GM23338 (cell line): ENCODE data around the gene PUM2. TPM values are rescaled to one million over a fixed set of nuclear protein-coding genes. Genes with fewer than 3 reads are reported as not detected.

ENCODE experiments used
- ATAC-seq: fragments of 200-7000 bp; cut with Tn5 transposase; 3 replicates; pipeline ENCODE4 v1.9.1; 2020
- DNase-seq: peaks from one replicate; pipeline ENCODE4 v3.0.0-alpha.2; 2015; ENCODE audit warnings: low spot score
- H2AFZ ChIP-seq: fragments of 200-600 bp; sonication (generic); 2 replicates; pipeline ENCODE4 v1.8.0; 2016; ENCODE audit warnings: antibody characterized with exemption, mild to moderate bottlenecking, moderate library complexity
- H3F3A ChIP-seq: fragments of 200-600 bp; sonication (generic); replicated peaks from 2 replicates; pipeline ENCODE4 v1.8.0; 2017; ENCODE audit warnings: antibody characterized with exemption, mixed run types, low read depth
- H3K27ac ChIP-seq: fragments of 200-600 bp; sonication (generic); 2 replicates; pipeline ENCODE4 v1.6.1; 2016; ENCODE audit warnings: low read depth
- H3K27me3 ChIP-seq: fragments of 200-600 bp; sonication (generic); 2 replicates; pipeline ENCODE4 v1.8.0; 2016; ENCODE audit warnings: mild to moderate bottlenecking, mixed run types, moderate library complexity; ENCODE audit not compliant: insufficient read depth
- H3K36me3 ChIP-seq: fragments of 200-600 bp; sonication (generic); 2 replicates; pipeline ENCODE4 v1.8.0; 2016; ENCODE audit warnings: mild to moderate bottlenecking; ENCODE audit not compliant: insufficient read depth
- H3K4me1 ChIP-seq: fragments of 200-600 bp; sonication (generic); 2 replicates; pipeline ENCODE4 v1.8.0; 2016; ENCODE audit warnings: mild to moderate bottlenecking, moderate library complexity; ENCODE audit not compliant: insufficient read depth
- H3K4me2 ChIP-seq: fragments of 200-600 bp; sonication (generic); 2 replicates; pipeline ENCODE4 v1.7.1; 2017; ENCODE audit warnings: mixed run types
- H3K4me3 ChIP-seq: fragments of 200-600 bp; sonication (generic); 2 replicates; pipeline ENCODE4 v1.6.1; 2016; ENCODE audit warnings: mixed run types
- H3K79me2 ChIP-seq: fragments of 200-600 bp; sonication (generic); replicated peaks from 2 replicates; pipeline ENCODE4 v1.8.0; 2017; ENCODE audit warnings: mild to moderate bottlenecking; ENCODE audit not compliant: insufficient read depth
- H3K9me2 ChIP-seq: fragments of 200-600 bp; sonication (generic); 2 replicates; pipeline ENCODE4 v1.8.0; 2017; ENCODE audit not compliant: insufficient read depth
- H4K20me1 ChIP-seq: fragments of 200-600 bp; sonication (generic); replicated peaks from 2 replicates; pipeline ENCODE4 v1.8.0; 2017; ENCODE audit warnings: mild to moderate bottlenecking; ENCODE audit not compliant: insufficient read depth
- H3K27ac Mint-ChIP-seq: 2 replicates; pipeline ENCODE4 v1.8.0; 2020; ENCODE audit warnings: inconsistent platforms, mild to moderate bottlenecking, moderate library complexity, mixed read lengths
- H3K27me3 Mint-ChIP-seq: 3 replicates; pipeline ENCODE4 v1.8.0; 2022; ENCODE audit warnings: low read depth, mild to moderate bottlenecking, moderate library complexity, mixed read lengths, inconsistent platforms; ENCODE audit not compliant: insufficient read depth, poor library complexity
- H3K36me3 Mint-ChIP-seq: 3 replicates; pipeline ENCODE4 v1.8.0; 2021; ENCODE audit warnings: low read depth, mild to moderate bottlenecking, inconsistent platforms, moderate library complexity, mixed read lengths
- H3K4me1 Mint-ChIP-seq: 3 replicates; pipeline ENCODE4 v1.8.0; 2020; ENCODE audit warnings: mild to moderate bottlenecking, inconsistent platforms, mixed read lengths
- H3K4me3 Mint-ChIP-seq: 3 replicates; pipeline ENCODE4 v1.8.0; 2021; ENCODE audit warnings: moderate library complexity, mild to moderate bottlenecking, inconsistent platforms, mixed read lengths
- H3K9me3 Mint-ChIP-seq: 3 replicates; pipeline ENCODE4 v1.8.0; 2020; ENCODE audit warnings: moderate library complexity, mild to moderate bottlenecking, inconsistent platforms, mixed read lengths
- EZH2 ChIP-seq: fragments of 200-600 bp; sonication (generic); IDR thresholded peaks from one replicate; pipeline ENCODE4 v1.8.0; 2017; ENCODE audit warnings: antibody characterized with exemption, mild to moderate bottlenecking, low read depth; ENCODE audit not compliant: unreplicated experiment
- STAT1 ChIP-seq: IDR thresholded peaks from one replicate; pipeline ENCODE4 v1.6.1; 2016; ENCODE audit warnings: antibody characterized with exemption; ENCODE audit not compliant: unreplicated experiment
- ZNF114 ChIP-seq: fragments of 250-450 bp; sonication (Bioruptor Pico); IDR thresholded peaks from 2 replicates; pipeline ENCODE4 v1.5.0; 2020; ENCODE audit warnings: mild to moderate bottlenecking, moderate library complexity
- polyA plus RNA-seq: library from polyadenylated mRNA; unstranded; fragments of >200 nt; fragmentation: Nextera tagmentation; extraction: Ambion mirVana; gene quantifications from 2 replicates; pipeline ENCODE4 v1.2.1, GENCODE V29; 2016
- total RNA-seq: library from RNA; depleted of rRNA; stranded (reverse); fragments of >200 nt; shearing (Covaris generic); gene quantifications from 2 replicates; pipeline ENCODE4 v1.2.3, GENCODE V29; 2014
- TF ChIP-seq, protein P1 (sequence below): IDR thresholded peaks from one replicate; pipeline ENCODE4 v1.6.1; 2018; ENCODE audit warnings: antibody characterized with exemption; ENCODE audit not compliant: unreplicated experiment
- TF ChIP-seq, protein P2 (sequence below): IDR thresholded peaks from 2 replicates; pipeline ENCODE4 v1.6.1; 2016; ENCODE audit warnings: antibody characterized with exemption
- TF ChIP-seq, protein P3 (sequence below), 2 experiments: fragments of 200-600 bp in 1 of 2; sonication (generic) in 1 of 2; conservative IDR thresholded peaks; 2 replicates each; pipeline versions ENCODE4 v1.5.1 to v1.6.1; 2016 to 2017; ENCODE audit warnings: antibody characterized with exemption in 2 of 2, low read depth in 2 of 2, mild to moderate bottlenecking in 2 of 2, moderate library complexity in 1 of 2

The PUM2 gene
- total and polyA plus RNA-seq, 2 experiments from 2014 or later, result 29.9 to 94.1 TPM

DNA sequence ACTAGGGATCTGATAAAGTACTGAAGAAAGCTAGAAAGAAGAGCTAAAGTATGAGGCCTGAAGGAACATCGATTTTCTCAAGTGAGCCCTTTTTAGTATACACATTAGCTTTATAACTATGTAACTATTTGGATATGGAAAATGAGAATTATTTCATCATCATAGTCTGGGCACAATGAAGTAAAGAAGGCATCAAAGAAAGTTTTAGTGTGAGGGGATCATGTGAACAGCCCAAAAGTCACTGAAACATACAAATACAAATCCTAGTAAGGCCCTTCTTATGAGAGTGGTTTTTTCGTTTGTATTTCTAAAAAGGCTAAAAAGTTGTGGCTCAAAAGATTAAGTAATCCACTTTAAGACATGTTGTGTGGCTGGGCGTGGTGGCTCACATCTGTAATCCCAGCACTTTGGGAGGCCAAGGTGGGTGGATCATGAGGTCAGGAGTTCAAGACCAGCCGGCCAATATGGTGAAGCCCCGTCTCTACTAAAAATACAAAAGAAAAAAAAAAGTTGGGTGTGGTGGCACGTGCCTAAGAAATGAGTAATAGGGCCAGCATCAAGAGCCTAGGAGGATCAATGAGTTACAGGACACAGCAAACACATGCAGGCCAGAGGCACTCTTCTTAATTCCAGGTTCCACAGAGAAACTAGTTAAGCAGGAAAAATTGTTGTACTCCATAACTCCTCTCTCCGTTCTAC is 61.9 kb downstream of the PUM2 start:
- Histone ChIP-seq H3K4me3 (no peak overlapping the region), H3K4me2 (no peak overlapping the region), H2AFZ (no peak overlapping the region), H3K9me2 (no peaks in the 10 kb centered on the region), H4K20me1 (0 out of 2 replicates have a peak, but pooled peaks cover 8% of the 10 kb centered on the region), H3K27ac (no peak overlapping the region), H3F3A (peaks cover 6% of the 10 kb centered on the region; the same call in 1 of the 2 replicates), H3K4me1 (no peaks in the 10 kb centered on the region), H3K79me2 (peaks cover 28% of the 10 kb centered on the region), H3K27me3 (no peaks in the 10 kb centered on the region), H3K36me3 (peaks cover 23% of the 10 kb centered on the region; the same call in 1 of the 2 replicates)
- H3K9me3 Mint-ChIP-seq, result no peaks in the 10 kb centered on the region
- H3K4me3 Mint-ChIP-seq, result no peak overlapping the region
- TF ChIP-seq, protein P1, sequence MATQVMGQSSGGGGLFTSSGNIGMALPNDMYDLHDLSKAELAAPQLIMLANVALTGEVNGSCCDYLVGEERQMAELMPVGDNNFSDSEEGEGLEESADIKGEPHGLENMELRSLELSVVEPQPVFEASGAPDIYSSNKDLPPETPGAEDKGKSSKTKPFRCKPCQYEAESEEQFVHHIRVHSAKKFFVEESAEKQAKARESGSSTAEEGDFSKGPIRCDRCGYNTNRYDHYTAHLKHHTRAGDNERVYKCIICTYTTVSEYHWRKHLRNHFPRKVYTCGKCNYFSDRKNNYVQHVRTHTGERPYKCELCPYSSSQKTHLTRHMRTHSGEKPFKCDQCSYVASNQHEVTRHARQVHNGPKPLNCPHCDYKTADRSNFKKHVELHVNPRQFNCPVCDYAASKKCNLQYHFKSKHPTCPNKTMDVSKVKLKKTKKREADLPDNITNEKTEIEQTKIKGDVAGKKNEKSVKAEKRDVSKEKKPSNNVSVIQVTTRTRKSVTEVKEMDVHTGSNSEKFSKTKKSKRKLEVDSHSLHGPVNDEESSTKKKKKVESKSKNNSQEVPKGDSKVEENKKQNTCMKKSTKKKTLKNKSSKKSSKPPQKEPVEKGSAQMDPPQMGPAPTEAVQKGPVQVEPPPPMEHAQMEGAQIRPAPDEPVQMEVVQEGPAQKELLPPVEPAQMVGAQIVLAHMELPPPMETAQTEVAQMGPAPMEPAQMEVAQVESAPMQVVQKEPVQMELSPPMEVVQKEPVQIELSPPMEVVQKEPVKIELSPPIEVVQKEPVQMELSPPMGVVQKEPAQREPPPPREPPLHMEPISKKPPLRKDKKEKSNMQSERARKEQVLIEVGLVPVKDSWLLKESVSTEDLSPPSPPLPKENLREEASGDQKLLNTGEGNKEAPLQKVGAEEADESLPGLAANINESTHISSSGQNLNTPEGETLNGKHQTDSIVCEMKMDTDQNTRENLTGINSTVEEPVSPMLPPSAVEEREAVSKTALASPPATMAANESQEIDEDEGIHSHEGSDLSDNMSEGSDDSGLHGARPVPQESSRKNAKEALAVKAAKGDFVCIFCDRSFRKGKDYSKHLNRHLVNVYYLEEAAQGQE, result no peak
- TF ChIP-seq STAT1, result no peak
- no peak for TF ChIP-seq ZNF114 (CRISPR knock-in tag)
- TF ChIP-seq, protein P2, sequence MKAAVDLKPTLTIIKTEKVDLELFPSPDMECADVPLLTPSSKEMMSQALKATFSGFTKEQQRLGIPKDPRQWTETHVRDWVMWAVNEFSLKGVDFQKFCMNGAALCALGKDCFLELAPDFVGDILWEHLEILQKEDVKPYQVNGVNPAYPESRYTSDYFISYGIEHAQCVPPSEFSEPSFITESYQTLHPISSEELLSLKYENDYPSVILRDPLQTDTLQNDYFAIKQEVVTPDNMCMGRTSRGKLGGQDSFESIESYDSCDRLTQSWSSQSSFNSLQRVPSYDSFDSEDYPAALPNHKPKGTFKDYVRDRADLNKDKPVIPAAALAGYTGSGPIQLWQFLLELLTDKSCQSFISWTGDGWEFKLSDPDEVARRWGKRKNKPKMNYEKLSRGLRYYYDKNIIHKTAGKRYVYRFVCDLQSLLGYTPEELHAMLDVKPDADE, result no peak
- TF ChIP-seq, protein P3, sequence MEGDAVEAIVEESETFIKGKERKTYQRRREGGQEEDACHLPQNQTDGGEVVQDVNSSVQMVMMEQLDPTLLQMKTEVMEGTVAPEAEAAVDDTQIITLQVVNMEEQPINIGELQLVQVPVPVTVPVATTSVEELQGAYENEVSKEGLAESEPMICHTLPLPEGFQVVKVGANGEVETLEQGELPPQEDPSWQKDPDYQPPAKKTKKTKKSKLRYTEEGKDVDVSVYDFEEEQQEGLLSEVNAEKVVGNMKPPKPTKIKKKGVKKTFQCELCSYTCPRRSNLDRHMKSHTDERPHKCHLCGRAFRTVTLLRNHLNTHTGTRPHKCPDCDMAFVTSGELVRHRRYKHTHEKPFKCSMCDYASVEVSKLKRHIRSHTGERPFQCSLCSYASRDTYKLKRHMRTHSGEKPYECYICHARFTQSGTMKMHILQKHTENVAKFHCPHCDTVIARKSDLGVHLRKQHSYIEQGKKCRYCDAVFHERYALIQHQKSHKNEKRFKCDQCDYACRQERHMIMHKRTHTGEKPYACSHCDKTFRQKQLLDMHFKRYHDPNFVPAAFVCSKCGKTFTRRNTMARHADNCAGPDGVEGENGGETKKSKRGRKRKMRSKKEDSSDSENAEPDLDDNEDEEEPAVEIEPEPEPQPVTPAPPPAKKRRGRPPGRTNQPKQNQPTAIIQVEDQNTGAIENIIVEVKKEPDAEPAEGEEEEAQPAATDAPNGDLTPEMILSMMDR (conservative IDR thresholded peaks at IDR 0.05; ENCODE audit: low read depth in 2 of 2), result no peak
- TF ChIP-seq EZH2, result no peak
- no peak overlapping the region for H3K27ac Mint-ChIP-seq
- DNase-seq (no peak), ATAC-seq (no peak)
- peaks cover 10% of the 10 kb centered on the region for H3K27me3 Mint-ChIP-seq
- H3K36me3 Mint-ChIP-seq, result peaks cover 15% of the 10 kb centered on the region; the same call in 2 of the 3 replicates
- H3K4me1 Mint-ChIP-seq, result peaks cover 6% of the 10 kb centered on the region
